ENCODE measurements around the gene MGMT. TPM values are rescaled to one million over a fixed set of nuclear protein-coding genes. Genes with fewer than 3 reads are reported as not detected.

Gene MGMT
- total and polyA plus RNA-seq, 2 of the 4 experiments (the other 2 are of a cell fraction), result 11.5 to 17.8 TPM

GRCh38 chr10:129448086-129448485, 19.0 kb upstream of the MGMT start:
- Histone ChIP-seq H3K79me1 (ENCODE audit: low read depth in 1 of 2, low read length in 2 of 2) (no peaks in the 10 kb centered on the region), H2BK15ac (ENCODE audit: low read depth, low read length) (no peak overlapping the region), H3K4ac (ENCODE audit: low read depth, low read length) (no peak overlapping the region), H3K9me1 (ENCODE audit: insufficient read depth, low read length) (no peaks in the 10 kb centered on the region), H3K36me3 (ENCODE audit: control insufficient read depth, insufficient read depth, low read length) (no peaks in the 10 kb centered on the region), H3K27ac (ENCODE audit: insufficient read depth, low read length) (no peak overlapping the region), H3K4me2 (ENCODE audit: low read depth, low read length) (no peak overlapping the region), H4K5ac (ENCODE audit: low read depth, low read length) (no peak overlapping the region), H2BK20ac (ENCODE audit: low read depth, low read length) (no peak overlapping the region), H3K23ac (ENCODE audit: low read depth, low read length) (no peak overlapping the region), H2BK120ac (ENCODE audit: low read depth, low read length) (no peak overlapping the region), H2AK9ac (replicated peaks; ENCODE audit: low read depth, low read length, poor library complexity) (no peak overlapping the region), H4K20me1 (ENCODE audit: insufficient read depth, low read length) (no peaks in the 10 kb centered on the region), H2BK5ac (ENCODE audit: low read depth, low read length, poor library complexity, severe bottlenecking) (no peak overlapping the region), H3K9ac (ENCODE audit: low read depth, low read length) (no peak overlapping the region), H3K27me3 (ENCODE audit: control insufficient read depth, insufficient read depth, low read length) (no peaks in the 10 kb centered on the region), H3K4me1 (ENCODE audit: control insufficient read depth, insufficient read depth, low read length) (no peaks in the 10 kb centered on the region), H2AK5ac (ENCODE audit: low read depth, low read length) (no peak overlapping the region), H4K91ac (ENCODE audit: insufficient read depth, low read depth, low read length) (no peak overlapping the region), H3K18ac (ENCODE audit: low read depth, low read length) (no peak overlapping the region), H3K4me3 (ENCODE audit: insufficient read depth, low read depth, low read length) (no peak overlapping the region), H3K9me3 (ENCODE audit: control insufficient read depth, insufficient read depth, low read length) (no peaks in the 10 kb centered on the region), H4K8ac (ENCODE audit: low read depth in 2 of 2, low read length in 2 of 2) (no peak overlapping the region), H3K56ac (ENCODE audit: extremely low read depth, insufficient read depth, low read length) (no peak overlapping the region), H2AFZ (replicated peaks; ENCODE audit: low read length, poor library complexity) (no peak overlapping the region), H3K14ac (replicated peaks; ENCODE audit: low read depth, low read length) (no peak overlapping the region)
- TF ChIP-seq CEBPB (IDR thresholded peaks at IDR 0.05; ENCODE audit: low read depth, low read length) (no peak), MXI1 (IDR thresholded peaks at IDR 0.05; ENCODE audit: borderline replicate concordance, low read depth, low read length) (no peak), NFE2L2 (IDR thresholded peaks at IDR 0.05; ENCODE audit: low read depth, low read length) (no peak), MAZ (IDR thresholded peaks at IDR 0.05; ENCODE audit: borderline replicate concordance, low read depth, low read length) (no peak), RFX5 (IDR thresholded peaks at IDR 0.05; ENCODE audit: low read depth, low read length) (no peak), BHLHE40 (IDR thresholded peaks at IDR 0.05; ENCODE audit: low read depth, low read length) (no peak), CTCF (conservative IDR thresholded peaks at IDR 0.05; ENCODE audit: low read depth, low read length) (no peak), CHD1 (IDR thresholded peaks at IDR 0.05; ENCODE audit: low read depth, low read length) (no peak), SMC3 (IDR thresholded peaks at IDR 0.05; ENCODE audit: low read depth, low read length) (no peak), RCOR1 (IDR thresholded peaks at IDR 0.05; ENCODE audit: insufficient replicate concordance, low read length) (no peak)
- DNase-seq (no peak), ATAC-seq (ENCODE audit: low read depth) (no peak)
- WGBS, 2 experiments (ENCODE audit: extremely low coverage in 2 of 2, insufficient read length in 1 of 2), result no CpG with 5 or more reads among the region's 5 CpGs
- in situ Hi-C loops (cut with MboI; ENCODE audit: low sequenced_read_pairs) (no loop called here), dilution Hi-C loops (cut with HindIII; ENCODE audit: low sequenced_read_pairs, unreplicated experiment) (no loop called here), intact Hi-C loops (cut with micrococcal nuclease) (no loop called here)
- POLR2A ChIA-PET (ENCODE audit: unreplicated experiment), result no interaction called here
- CTCF ChIA-PET, result no interaction called here
- no TSS peak for BruUV-seq (replicated peaks)

Data from IMR-90 (cell line).